Osteoblast (primary cell): ENCODE data around the gene SHROOM3. TPM values are rescaled to one million over a fixed set of nuclear protein-coding genes. Genes with fewer than 3 reads are reported as not detected.

ENCODE experiments used
- DNase-seq: peaks from one replicate; pipeline ENCODE4 v3.0.0; 2011; ENCODE audit warnings: low spot score, mixed read lengths; ENCODE audit not compliant: insufficient read length; ENCODE audit errors: missing footprints
- H2AFZ ChIP-seq: 2 replicates; pipeline ENCODE4 v1.6.0; 2011; ENCODE audit warnings: mild to moderate bottlenecking, low read length
- H3K27ac ChIP-seq: 2 replicates; pipeline ENCODE4 v1.5.1; 2011; ENCODE audit warnings: mild to moderate bottlenecking, low read depth, low read length, moderate library complexity
- H3K27me3 ChIP-seq: 2 replicates; pipeline ENCODE4 v1.6.0; 2012; ENCODE audit warnings: mild to moderate bottlenecking, control low read depth, inconsistent platforms, low read length, moderate library complexity; ENCODE audit not compliant: insufficient read depth
- H3K36me3 ChIP-seq: 2 replicates; pipeline ENCODE4 v1.5.1; 2011; ENCODE audit warnings: mild to moderate bottlenecking, low read length, control low read depth, moderate library complexity; ENCODE audit not compliant: insufficient read depth
- H3K4me1 ChIP-seq: 2 replicates; pipeline ENCODE4 v1.5.1; 2011; ENCODE audit warnings: mild to moderate bottlenecking, low read length, control low read depth, moderate library complexity; ENCODE audit not compliant: insufficient read depth
- H3K4me2 ChIP-seq: 2 replicates; pipeline ENCODE4 v1.6.0; 2011; ENCODE audit warnings: mild to moderate bottlenecking, low read length; ENCODE audit not compliant: insufficient read depth
- H3K4me3 ChIP-seq: fragments of 200-600 bp; sonication (generic); 3 replicates; pipeline ENCODE4 v1.5.1; 2012; ENCODE audit warnings: mild to moderate bottlenecking, low read length, inconsistent platforms; ENCODE audit not compliant: insufficient read depth
- H3K79me2 ChIP-seq: 2 replicates; pipeline ENCODE4 v1.6.0; 2012; ENCODE audit warnings: mild to moderate bottlenecking, low read length, control low read depth, inconsistent platforms; ENCODE audit not compliant: insufficient read depth
- H3K9me3 ChIP-seq: 2 replicates; pipeline ENCODE4 v1.5.1; 2011; ENCODE audit warnings: low read depth, low read length, control low read depth
- H4K20me1 ChIP-seq: 2 replicates; pipeline ENCODE4 v1.6.0; 2012; ENCODE audit warnings: mild to moderate bottlenecking, low read length, control low read depth; ENCODE audit not compliant: insufficient read depth
- total RNA-seq: library from RNA; depleted of rRNA; stranded (reverse); fragments of >200 nt; gene quantifications from 2 replicates; pipeline ENCODE4 v1.2.3, GENCODE V29; 2012
- TF ChIP-seq, protein P1 (sequence below): IDR thresholded peaks from 2 replicates; pipeline ENCODE4 v1.5.1; 2011; ENCODE audit warnings: mild to moderate bottlenecking, low read depth, low read length, moderate library complexity; ENCODE audit errors: extremely low read depth

The SHROOM3 gene
- total RNA-seq, 1 donor = 9.8 TPM

DNA sequence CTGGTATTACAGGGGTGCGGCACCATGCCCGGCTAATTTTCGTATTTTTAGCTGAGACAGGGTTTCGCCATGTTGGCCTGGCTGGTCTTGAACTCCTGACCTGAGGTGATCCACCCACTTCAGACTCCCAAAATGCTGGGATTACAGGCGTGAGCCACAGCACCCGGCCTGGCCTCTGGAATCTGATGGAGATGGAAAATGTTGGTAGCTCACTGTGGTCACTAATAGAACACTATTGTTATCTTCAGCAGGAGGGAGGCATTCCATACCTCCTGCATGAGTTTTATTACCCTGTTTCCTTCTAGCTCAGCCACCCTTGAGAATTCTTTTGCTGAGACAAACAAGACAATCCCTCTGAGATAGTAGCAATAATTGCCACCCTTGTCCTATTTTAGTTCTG lies 105.0 kb downstream of the SHROOM3 start:
- H3K27ac ChIP-seq = peak overlapping the region; percentile 70
- H3K9me3 ChIP-seq = no peaks in the 10 kb centered on the region
- peak; percentile 72 for DNase-seq
- peaks cover 26% of the 10 kb centered on the region for H3K4me1 ChIP-seq
- H3K36me3 ChIP-seq = no peaks in the 10 kb centered on the region
- H4K20me1 ChIP-seq = no peaks in the 10 kb centered on the region
- H2AFZ ChIP-seq = no peak overlapping the region
- no peaks in the 10 kb centered on the region for H3K79me2 ChIP-seq
- H3K4me2 ChIP-seq = no peak overlapping the region
- H3K4me3 ChIP-seq = no peak overlapping the region
- TF ChIP-seq, protein P1, sequence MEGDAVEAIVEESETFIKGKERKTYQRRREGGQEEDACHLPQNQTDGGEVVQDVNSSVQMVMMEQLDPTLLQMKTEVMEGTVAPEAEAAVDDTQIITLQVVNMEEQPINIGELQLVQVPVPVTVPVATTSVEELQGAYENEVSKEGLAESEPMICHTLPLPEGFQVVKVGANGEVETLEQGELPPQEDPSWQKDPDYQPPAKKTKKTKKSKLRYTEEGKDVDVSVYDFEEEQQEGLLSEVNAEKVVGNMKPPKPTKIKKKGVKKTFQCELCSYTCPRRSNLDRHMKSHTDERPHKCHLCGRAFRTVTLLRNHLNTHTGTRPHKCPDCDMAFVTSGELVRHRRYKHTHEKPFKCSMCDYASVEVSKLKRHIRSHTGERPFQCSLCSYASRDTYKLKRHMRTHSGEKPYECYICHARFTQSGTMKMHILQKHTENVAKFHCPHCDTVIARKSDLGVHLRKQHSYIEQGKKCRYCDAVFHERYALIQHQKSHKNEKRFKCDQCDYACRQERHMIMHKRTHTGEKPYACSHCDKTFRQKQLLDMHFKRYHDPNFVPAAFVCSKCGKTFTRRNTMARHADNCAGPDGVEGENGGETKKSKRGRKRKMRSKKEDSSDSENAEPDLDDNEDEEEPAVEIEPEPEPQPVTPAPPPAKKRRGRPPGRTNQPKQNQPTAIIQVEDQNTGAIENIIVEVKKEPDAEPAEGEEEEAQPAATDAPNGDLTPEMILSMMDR = no peak
- no peaks in the 10 kb centered on the region for H3K27me3 ChIP-seq

DNA sequence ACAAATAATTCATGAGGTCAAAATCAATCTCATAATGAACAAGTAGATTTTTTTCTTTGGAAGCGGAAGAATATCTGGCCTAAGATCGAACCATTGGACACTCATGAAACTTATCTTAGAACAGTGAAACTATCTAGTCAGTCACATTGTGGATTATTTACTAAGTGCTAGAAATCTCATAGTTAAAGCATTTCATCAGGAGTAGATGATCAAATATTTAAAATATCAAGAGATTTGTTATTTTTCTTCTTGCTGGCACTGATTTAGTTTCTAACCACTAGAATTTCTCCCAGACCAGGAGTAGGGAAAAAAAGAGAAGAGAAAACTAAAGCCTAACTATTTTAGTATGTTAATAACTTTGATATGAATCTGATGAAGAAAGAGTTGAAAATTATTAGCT lies 105.5 kb downstream of the SHROOM3 start:
- Histone ChIP-seq H3K36me3 (no peaks in the 10 kb centered on the region), H3K4me1 (peaks cover 27% of the 10 kb centered on the region), H3K27me3 (no peaks in the 10 kb centered on the region), H3K4me2 (peak overlapping the region; percentile 18), H3K27ac (peak overlapping the region; percentile 70), H3K4me3 (no peak overlapping the region), H4K20me1 (no peaks in the 10 kb centered on the region), H2AFZ (no peak overlapping the region), H3K79me2 (no peaks in the 10 kb centered on the region), H3K9me3 (no peaks in the 10 kb centered on the region)
- TF ChIP-seq, protein P1 = no peak
- no peak for DNase-seq

DNA sequence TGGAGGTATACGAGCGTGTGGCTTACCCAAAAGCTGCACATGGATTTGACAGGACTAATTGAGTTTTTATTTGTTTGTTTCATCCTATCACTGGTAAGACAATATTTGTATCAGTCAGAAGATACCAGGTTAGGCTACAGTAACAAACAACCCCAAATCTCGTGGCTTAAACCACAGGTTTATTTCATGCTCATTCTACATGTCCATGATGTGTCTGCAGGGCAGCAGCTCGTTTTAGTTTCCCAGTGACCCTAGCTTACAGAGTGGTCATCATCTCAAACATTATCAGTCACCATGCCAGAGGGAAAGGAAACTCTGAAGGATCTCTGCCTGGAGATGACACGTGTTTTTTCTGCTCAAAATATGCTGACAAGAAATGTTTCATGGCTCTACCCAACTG lies 108.3 kb downstream of the SHROOM3 start:
- Histone ChIP-seq H3K9me3 (no peaks in the 10 kb centered on the region), H4K20me1 (no peaks in the 10 kb centered on the region), H3K4me2 (no peak overlapping the region), H3K4me3 (no peak overlapping the region), H2AFZ (no peak overlapping the region), H3K36me3 (no peaks in the 10 kb centered on the region), H3K79me2 (no peaks in the 10 kb centered on the region), H3K4me1 (peaks cover 39% of the 10 kb centered on the region), H3K27ac (no peak overlapping the region), H3K27me3 (no peaks in the 10 kb centered on the region)
- DNase-seq = no peak
- TF ChIP-seq, protein P1 = no peak

DNA sequence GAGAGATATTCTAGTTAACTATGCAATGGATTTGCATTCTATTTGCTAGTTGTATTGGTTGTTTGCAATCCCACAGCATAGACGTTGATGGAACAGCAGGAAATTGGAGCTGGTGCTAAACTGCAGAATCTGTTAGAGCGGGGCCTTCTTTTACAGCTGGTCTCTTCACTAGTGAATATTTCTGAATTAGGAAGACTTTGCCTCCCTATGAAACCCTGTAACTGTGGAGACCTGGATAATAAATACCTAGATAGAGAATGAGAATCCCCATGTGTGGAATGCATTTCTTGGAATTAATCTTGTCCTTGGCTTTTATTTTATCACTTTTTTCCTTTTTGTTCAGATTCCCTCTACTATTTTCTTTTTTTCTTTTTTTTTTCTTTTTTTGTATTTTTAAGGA lies 109.7 kb downstream of the SHROOM3 start:
- no peaks in the 10 kb centered on the region for H3K79me2 ChIP-seq
- no peak overlapping the region for H3K4me3 ChIP-seq
- H3K36me3 ChIP-seq = no peaks in the 10 kb centered on the region
- H4K20me1 ChIP-seq = no peaks in the 10 kb centered on the region
- H3K27me3 ChIP-seq = no peaks in the 10 kb centered on the region
- peaks cover 36% of the 10 kb centered on the region for H3K4me1 ChIP-seq
- no peaks in the 10 kb centered on the region for H3K9me3 ChIP-seq
- TF ChIP-seq, protein P1 = no peak
- DNase-seq = peak; percentile 11
- H3K27ac ChIP-seq = peak overlapping the region; percentile 90
- no peak overlapping the region for H3K4me2 ChIP-seq
- H2AFZ ChIP-seq = no peak overlapping the region
